IMR-90 (cell line): ENCODE results near the gene PITHD1. TPM values are rescaled to one million over a fixed set of nuclear protein-coding genes. Genes with fewer than 3 reads are reported as not detected.

ENCODE experiments used
- ATAC-seq: fragments of 200-7000 bp; cut with Tn5 transposase; 2 replicates; pipeline ENCODE4 v1.9.1; 2020; ENCODE audit warnings: low read depth, mild to moderate bottlenecking, moderate library complexity
- BruUV-seq: library from RNA; stranded (reverse); fragments of 400-500 nt; replicated peaks from 2 replicates; lab custom pipeline; 2021; lab: Mats Ljungman, UMichigan
- CTCF ChIA-PET: fragments of 300-600 bp; formaldehyde crosslinking; extraction: SDS; loops from one replicate; lab custom pipeline; 2021; ENCODE audit warnings: antibody characterized with exemption; lab: Yijun Ruan, JAX
- POLR2A ChIA-PET: fragments of 300-600 bp; sonication (Branson Sonifier 250); formaldehyde crosslinking; loops from one replicate; lab custom pipeline; 2022; ENCODE audit warnings: antibody characterized with exemption; ENCODE audit not compliant: unreplicated experiment; lab: Charles Lee
- DNase-seq: peaks from one replicate; pipeline ENCODE4 v3.0.0; 2013
- H2AFZ ChIP-seq: replicated peaks from 2 replicates; pipeline ENCODE3; 2013; ENCODE audit warnings: low read length, mild to moderate bottlenecking; ENCODE audit not compliant: poor library complexity
- H2AK5ac ChIP-seq: 2 replicates; pipeline ENCODE4 v1.6.1; 2013; ENCODE audit warnings: low read depth, low read length, inconsistent platforms
- H2AK9ac ChIP-seq: replicated peaks from 2 replicates; pipeline ENCODE3; 2013; ENCODE audit warnings: mild to moderate bottlenecking, low read depth, low read length, moderate library complexity; ENCODE audit not compliant: poor library complexity
- H2BK120ac ChIP-seq: 2 replicates; pipeline ENCODE4 v1.6.1; 2013; ENCODE audit warnings: low read depth, low read length, inconsistent platforms
- H2BK15ac ChIP-seq: 3 replicates; pipeline ENCODE4 v1.6.1; 2013; ENCODE audit warnings: low read depth, low read length, inconsistent platforms
- H2BK20ac ChIP-seq: 2 replicates; pipeline ENCODE4 v1.6.1; 2013; ENCODE audit warnings: low read depth, mild to moderate bottlenecking, inconsistent platforms, low read length, moderate library complexity
- H2BK5ac ChIP-seq: 2 replicates; pipeline ENCODE4 v1.6.1; 2013; ENCODE audit warnings: mild to moderate bottlenecking, low read depth, low read length, inconsistent platforms; ENCODE audit not compliant: poor library complexity, severe bottlenecking
- H3K14ac ChIP-seq: replicated peaks from 2 replicates; pipeline ENCODE4 v1.6.1; 2013; ENCODE audit warnings: low read depth, low read length, inconsistent platforms
- H3K18ac ChIP-seq: 2 replicates; pipeline ENCODE4 v1.6.1; 2013; ENCODE audit warnings: low read depth, low read length, control low read depth
- H3K23ac ChIP-seq: 2 replicates; pipeline ENCODE4 v1.6.1; 2013; ENCODE audit warnings: low read depth, low read length, inconsistent platforms
- H3K27ac ChIP-seq: 2 replicates; pipeline ENCODE4 v1.5.1; 2013; ENCODE audit warnings: mild to moderate bottlenecking, control low read depth, low read length; ENCODE audit not compliant: insufficient read depth
- H3K27me3 ChIP-seq: 2 replicates; pipeline ENCODE4 v1.6.1; 2013; ENCODE audit warnings: low read length; ENCODE audit not compliant: control insufficient read depth, insufficient read depth
- H3K36me3 ChIP-seq: 2 replicates; pipeline ENCODE4 v1.6.1; 2013; ENCODE audit warnings: low read length, mixed read lengths; ENCODE audit not compliant: control insufficient read depth, insufficient read depth
- H3K4ac ChIP-seq: 2 replicates; pipeline ENCODE4 v1.6.1; 2013; ENCODE audit warnings: low read depth, low read length, inconsistent platforms
- H3K4me1 ChIP-seq: 2 replicates; pipeline ENCODE4 v1.6.1; 2013; ENCODE audit warnings: low read length, mixed read lengths; ENCODE audit not compliant: control insufficient read depth, insufficient read depth
- H3K4me2 ChIP-seq: 2 replicates; pipeline ENCODE4 v1.6.1; 2013; ENCODE audit warnings: low read depth, mild to moderate bottlenecking, control low read depth, low read length, moderate library complexity
- H3K4me3 ChIP-seq: 2 replicates; pipeline ENCODE4 v1.5.1; 2013; ENCODE audit warnings: low read depth, mild to moderate bottlenecking, control low read depth, low read length, moderate library complexity; ENCODE audit not compliant: insufficient read depth
- H3K56ac ChIP-seq: 2 replicates; pipeline ENCODE4 v1.6.1; 2013; ENCODE audit warnings: low read length, inconsistent platforms; ENCODE audit not compliant: insufficient read depth; ENCODE audit errors: extremely low read depth
- H3K79me1 ChIP-seq, 2 experiments: 2 replicates each; pipeline ENCODE4 v1.6.1; 2013; ENCODE audit warnings: low read length in 2 of 2, inconsistent platforms in 1 of 2, low read depth in 1 of 2
- H3K9ac ChIP-seq: 2 replicates; pipeline ENCODE4 v1.6.1; 2013; ENCODE audit warnings: low read depth, low read length, control low read depth
- H3K9me1 ChIP-seq: 2 replicates; pipeline ENCODE4 v1.6.1; 2013; ENCODE audit warnings: low read length, inconsistent platforms; ENCODE audit not compliant: insufficient read depth
- H3K9me3 ChIP-seq: 2 replicates; pipeline ENCODE4 v1.6.1; 2013; ENCODE audit warnings: low read length; ENCODE audit not compliant: control insufficient read depth, insufficient read depth
- H4K20me1 ChIP-seq: 2 replicates; pipeline ENCODE4 v1.6.1; 2013; ENCODE audit warnings: low read length, inconsistent platforms; ENCODE audit not compliant: insufficient read depth
- H4K5ac ChIP-seq: 2 replicates; pipeline ENCODE4 v1.6.1; 2013; ENCODE audit warnings: mild to moderate bottlenecking, low read depth, low read length, control low read depth
- H4K8ac ChIP-seq, 2 experiments: 2 replicates each; pipeline ENCODE4 v1.6.1; 2013; ENCODE audit warnings: low read depth in 2 of 2, low read length in 2 of 2, control low read depth in 1 of 2, inconsistent platforms in 1 of 2
- H4K91ac ChIP-seq: 2 replicates; pipeline ENCODE4 v1.6.1; 2013; ENCODE audit warnings: low read depth, low read length, inconsistent platforms; ENCODE audit not compliant: insufficient read depth
- BHLHE40 ChIP-seq: fragments of 150-350 bp; IDR thresholded peaks from 2 replicates; pipeline ENCODE4 v1.6.1; 2016; ENCODE audit warnings: mild to moderate bottlenecking, low read depth, low read length
- CEBPB ChIP-seq: IDR thresholded peaks from 2 replicates; pipeline ENCODE4 v1.6.1; 2012; ENCODE audit warnings: low read depth, low read length, improper control_type of control experiment
- FOS ChIP-seq: fragments of 150-350 bp; IDR thresholded peaks from 2 replicates; pipeline ENCODE4 v1.6.1; 2016; ENCODE audit warnings: low read depth, low read length
- MAZ ChIP-seq: IDR thresholded peaks from 2 replicates; pipeline ENCODE4 v1.6.1; 2012; ENCODE audit warnings: low read depth, mild to moderate bottlenecking, low read length, improper control_type of control experiment, moderate library complexity, borderline replicate concordance
- MXI1 ChIP-seq: IDR thresholded peaks from 2 replicates; pipeline ENCODE4 v1.6.1; 2012; ENCODE audit warnings: low read depth, mild to moderate bottlenecking, low read length, moderate library complexity, borderline replicate concordance
- POLR2A ChIP-seq: IDR thresholded peaks from 2 replicates; pipeline ENCODE4 v1.6.1; 2012; ENCODE audit warnings: mild to moderate bottlenecking, low read depth, low read length
- WGBS, 2 experiments: methylation state at CpG; one replicate each; pipeline versions ENCODE4 v1.1.5 to v1.1.7; 2013; ENCODE audit warnings: missing lambda C conversion rate in 2 of 2; ENCODE audit not compliant: insufficient read length in 1 of 2; ENCODE audit errors: extremely low coverage in 2 of 2; 5-methylcytosine and 5-hydroxymethylcytosine counted together
- dilution Hi-C: fragments of 300-500 bp; cut with HindIII; formaldehyde crosslinking; loops from one replicate; pipeline ENCODE4 v1.14.3; 2018; ENCODE audit warnings: low sequenced_read_pairs; ENCODE audit not compliant: unreplicated experiment
- in situ Hi-C: fragments of 300-500 bp; cut with MboI; formaldehyde crosslinking; loops from 3 replicates; pipeline ENCODE4 v1.14.3; 2019; ENCODE audit warnings: low sequenced_read_pairs, inconsistent platforms, mixed read lengths
- intact Hi-C: fragments of 100-400 bp; cut with micrococcal nuclease; formaldehyde crosslinking; loops from 2 replicates; pipeline ENCODE4 v1.10.0; 2022
- polyA plus RNA-seq, 3 experiments: library from polyadenylated mRNA; depleted of rRNA; stranded (reverse); fragments of >200 nt; gene quantifications; 2 replicates each; pipeline ENCODE4 v1.2.3, GENCODE V29; 2012; ENCODE audit warnings: low replicate concordance in 1 of 3
- total RNA-seq: library from RNA; depleted of rRNA; stranded (reverse); fragments of >200 nt; gene quantifications from 2 replicates; pipeline ENCODE4 v1.2.3, GENCODE V29; 2012
- TF ChIP-seq, protein P1 (sequence below): fragments of 150-350 bp; IDR thresholded peaks from 2 replicates; pipeline ENCODE4 v1.6.1; 2017; ENCODE audit warnings: mild to moderate bottlenecking, antibody characterized with exemption, low read length, low read depth
- TF ChIP-seq, protein P2 (sequence below): fragments of 150-350 bp; IDR thresholded peaks from 2 replicates; pipeline ENCODE4 v1.6.1; 2016; ENCODE audit warnings: low read depth, mild to moderate bottlenecking, low read length, moderate library complexity, borderline replicate concordance

PITHD1 gene
- total and polyA plus RNA-seq, 2 of the 4 experiments (the other 2 are of a cell fraction): 23.8 to 32.0 TPM

DNA sequence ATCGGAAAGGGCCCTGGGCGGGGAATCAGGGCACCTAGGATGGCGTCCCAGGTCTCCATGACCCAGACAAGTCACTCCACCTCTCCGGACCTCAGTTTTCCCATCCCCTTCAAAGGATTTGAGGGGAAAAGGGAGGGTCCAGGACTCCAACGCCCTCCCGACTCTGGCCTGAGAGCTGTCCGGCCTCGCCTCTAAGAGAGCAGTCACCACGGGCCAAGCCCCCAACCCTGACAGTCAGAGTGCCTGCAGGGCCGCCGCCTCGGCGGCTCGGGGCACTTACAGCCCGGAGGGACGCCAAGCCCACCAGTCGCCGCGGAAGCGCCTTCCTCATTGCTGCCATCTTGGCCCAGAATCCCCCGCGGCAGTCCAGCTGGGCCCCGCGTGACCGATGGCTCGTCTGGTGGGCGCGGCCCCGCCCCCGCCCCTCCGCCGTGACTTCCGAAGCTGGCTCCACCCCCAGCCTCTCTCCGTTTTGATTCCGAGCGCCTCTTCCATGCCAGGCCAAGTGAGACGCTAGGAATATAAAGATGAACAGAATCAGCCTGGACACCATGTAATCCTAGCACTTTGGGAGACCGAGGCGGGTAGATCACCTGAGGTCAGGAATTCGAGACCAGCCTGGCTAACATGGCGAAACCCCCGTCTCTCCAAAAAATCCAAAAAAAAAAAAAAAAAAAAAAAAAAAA is 47.0 kb downstream of the PITHD1 start, which contains the start of gene HMGCL:
HMGCL (minus strand) TSS at position 354 of the 686 bp plus-strand sequence; CDS start at position 340, 14 bp downstream.
- Histone ChIP-seq H3K4me1 (peaks cover 3% of the 10 kb centered on the region), H3K9me3 (no peaks in the 10 kb centered on the region), H3K4me2 (peak within 1 kb of the TSS; percentile 89), H3K56ac (peak within 1 kb of the TSS; percentile 80), H3K18ac (peak within 1 kb of the TSS; percentile 90), H2BK5ac (peak within 1 kb of the TSS; percentile 91), H3K14ac (peak within 1 kb of the TSS; percentile 98), H2BK120ac (peak within 1 kb of the TSS; percentile 36), H2BK15ac (peak within 1 kb of the TSS; percentile 45; the same call in 1 of the 3 replicates), H2AK9ac (peak within 1 kb of the TSS; percentile 97), H3K27ac (peak within 1 kb of the TSS; percentile 99), H3K27me3 (no peaks in the 10 kb centered on the region), H2AFZ (peak within 1 kb of the TSS; percentile 96), H3K9ac (peak within 1 kb of the TSS; percentile 99), H4K20me1 (no peaks in the 10 kb centered on the region), H4K5ac (peak within 1 kb of the TSS; percentile 99), H4K91ac (peak within 1 kb of the TSS; percentile 68), H2AK5ac (peak within 1 kb of the TSS; percentile 31), H3K36me3 (no peaks in the 10 kb centered on the region), H3K4ac (peak within 1 kb of the TSS; percentile 81), H2BK20ac (no peak within 1 kb of the TSS), H3K79me1 (peaks cover 14 to 17% of the 10 kb centered on the region in 2 experiments), H3K4me3 (peak within 1 kb of the TSS; percentile 99), H3K9me1 (peaks cover 4% of the 10 kb centered on the region), H4K8ac (peak within 1 kb of the TSS; percentile 96 to 100), H3K23ac (peak within 1 kb of the TSS; percentile 6; the same call in 1 of the 2 replicates)
- 0% methylated on average over 20 of the region's 42 CpGs; no CpG with 5 or more reads in 1 of the 2 experiments for WGBS, 2 experiments
- dilution Hi-C loops (no loop called here), intact Hi-C loops (no loop called here), in situ Hi-C loops (no loop called here)
- DNase-seq (peak; percentile 84), ATAC-seq (peak; percentile 99)
- POLR2A ChIA-PET: interaction anchor here (0.5 to 0.9 kb wide), 2 partner anchors 14 to 36 kb away, joined by 3 to 5 read pairs; no protein-coding TSS in a partner anchor
- CTCF ChIA-PET: no interaction called here
- TF ChIP-seq FOS (no peak), MXI1 (0 out of 2 replicates have a peak, but pooled peaks have one; percentile 21), POLR2A (peak; percentile 94), BHLHE40 (peak; percentile 79), CEBPB (no peak), MAZ (peak; percentile 72; the same call in 1 of the 2 replicates)
- TF ChIP-seq, protein P1, sequence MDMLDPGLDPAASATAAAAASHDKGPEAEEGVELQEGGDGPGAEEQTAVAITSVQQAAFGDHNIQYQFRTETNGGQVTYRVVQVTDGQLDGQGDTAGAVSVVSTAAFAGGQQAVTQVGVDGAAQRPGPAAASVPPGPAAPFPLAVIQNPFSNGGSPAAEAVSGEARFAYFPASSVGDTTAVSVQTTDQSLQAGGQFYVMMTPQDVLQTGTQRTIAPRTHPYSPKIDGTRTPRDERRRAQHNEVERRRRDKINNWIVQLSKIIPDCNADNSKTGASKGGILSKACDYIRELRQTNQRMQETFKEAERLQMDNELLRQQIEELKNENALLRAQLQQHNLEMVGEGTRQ: peak; percentile 92
- TF ChIP-seq, protein P2, sequence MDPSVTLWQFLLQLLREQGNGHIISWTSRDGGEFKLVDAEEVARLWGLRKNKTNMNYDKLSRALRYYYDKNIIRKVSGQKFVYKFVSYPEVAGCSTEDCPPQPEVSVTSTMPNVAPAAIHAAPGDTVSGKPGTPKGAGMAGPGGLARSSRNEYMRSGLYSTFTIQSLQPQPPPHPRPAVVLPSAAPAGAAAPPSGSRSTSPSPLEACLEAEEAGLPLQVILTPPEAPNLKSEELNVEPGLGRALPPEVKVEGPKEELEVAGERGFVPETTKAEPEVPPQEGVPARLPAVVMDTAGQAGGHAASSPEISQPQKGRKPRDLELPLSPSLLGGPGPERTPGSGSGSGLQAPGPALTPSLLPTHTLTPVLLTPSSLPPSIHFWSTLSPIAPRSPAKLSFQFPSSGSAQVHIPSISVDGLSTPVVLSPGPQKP: no peak
- BruUV-seq: no TSS peak
